Psoas muscle (tissue), 8 donors: ENCODE measurements around the gene FOXO1. TPM values are rescaled to one million over a fixed set of nuclear protein-coding genes. Genes with fewer than 3 reads are reported as not detected.
"Not testable (repeated sequence)": the region's sequence is repeated elsewhere in the genome, so short reads cannot be mapped to it uniquely, and the experiment has no call there.

ENCODE experiments used
- ATAC-seq, 4 donors: fragments of 200-7000 bp; cut with Tn5 transposase; one replicate each; pipeline ENCODE4 v1.9.1; 2020; ENCODE audit warnings: moderate library complexity in 3 of 4, mild to moderate bottlenecking in 2 of 4
- DNase-seq, 2 donors: peaks; one replicate each; pipeline ENCODE4 v3.0.0-alpha.2; 2020
- H3K27ac ChIP-seq: fragments of 200-600 bp; one replicate; pipeline ENCODE4 v1.8.0; 2022
- H3K27me3 ChIP-seq, 3 donors: fragments of 200-600 bp in 1 of 3; one replicate each; pipeline versions ENCODE4 v1.6.1 to v1.8.0; 2013 to 2022; ENCODE audit warnings: low read length in 2 of 3, mild to moderate bottlenecking in 2 of 3, moderate library complexity in 1 of 3; ENCODE audit not compliant: insufficient read depth in 3 of 3
- H3K36me3 ChIP-seq, 2 donors: fragments of 200-600 bp in 1 of 2; one replicate each; pipeline versions ENCODE4 v1.6.1 to v1.8.0; 2013 to 2022; ENCODE audit warnings: low read depth in 1 of 2, mild to moderate bottlenecking in 1 of 2, moderate library complexity in 1 of 2; ENCODE audit not compliant: insufficient read depth in 1 of 2
- H3K4me1 ChIP-seq: fragments of 200-600 bp; one replicate; pipeline ENCODE4 v1.8.0; 2022
- H3K4me3 ChIP-seq: fragments of 200-600 bp; one replicate; pipeline ENCODE4 v1.8.0; 2022; ENCODE audit warnings: mild to moderate bottlenecking
- H3K9me3 ChIP-seq: fragments of 200-600 bp; one replicate; pipeline ENCODE4 v1.8.0; 2022
- WGBS, 3 donors: extraction: QIAGEN DNeasy Blood & Tissue Kit; methylation state at CpG; one replicate each; pipeline versions ENCODE4 v1.1.6 to v1.1.7; 2013; 5-methylcytosine and 5-hydroxymethylcytosine counted together
- intact Hi-C, 2 donors: fragments of 100-400 bp; cut with DNase I; formaldehyde crosslinking; loops; one replicate each; pipeline versions ENCODE4 v1.11.0 to v1.14.2; 2022
- polyA plus RNA-seq, 3 donors: library from polyadenylated mRNA; stranded (reverse); fragments of 200-250 nt; gene quantifications; one replicate each; pipeline ENCODE4 v1.2.3, GENCODE V29; 2013
- total RNA-seq, 4 donors: library from RNA; stranded (reverse); fragmentation: NEBNext Ultra II Directional in 2 of 4; extraction: Animal tissue kit (Norgen Biotek cat#: 25700) in 2 of 4; gene quantifications; one replicate each; pipeline versions ENCODE4 v1.2.1 to v1.2.4, GENCODE V29; 2021 to 2023
- TF ChIP-seq, protein P1 (sequence below): fragments of 200-600 bp; IDR thresholded peaks from one replicate; pipeline ENCODE4 v1.8.0; 2022; ENCODE audit warnings: antibody characterized with exemption
- donor health status: healthy with polysubstance abuse.
- donor health status: DM: no; HTN: no; CAD: no; lungs with moderate emphysema.
- donor health status: Bipolar disorder and iron deficiency.
- donor health status: healthy.
- donor health status: DM: yes; HTN: yes; CAD: no.
- donor health status: DM: no; HTN: no; CAD: no.
- donor health status: DM: no; HTN: no; CAD: no.
- donor health status: DM: yes; HTN: yes; CAD: no.

Gene FOXO1
- total and polyA plus RNA-seq, 7 donors, result 23.8 to 160 (median 68.3) TPM

DNA sequence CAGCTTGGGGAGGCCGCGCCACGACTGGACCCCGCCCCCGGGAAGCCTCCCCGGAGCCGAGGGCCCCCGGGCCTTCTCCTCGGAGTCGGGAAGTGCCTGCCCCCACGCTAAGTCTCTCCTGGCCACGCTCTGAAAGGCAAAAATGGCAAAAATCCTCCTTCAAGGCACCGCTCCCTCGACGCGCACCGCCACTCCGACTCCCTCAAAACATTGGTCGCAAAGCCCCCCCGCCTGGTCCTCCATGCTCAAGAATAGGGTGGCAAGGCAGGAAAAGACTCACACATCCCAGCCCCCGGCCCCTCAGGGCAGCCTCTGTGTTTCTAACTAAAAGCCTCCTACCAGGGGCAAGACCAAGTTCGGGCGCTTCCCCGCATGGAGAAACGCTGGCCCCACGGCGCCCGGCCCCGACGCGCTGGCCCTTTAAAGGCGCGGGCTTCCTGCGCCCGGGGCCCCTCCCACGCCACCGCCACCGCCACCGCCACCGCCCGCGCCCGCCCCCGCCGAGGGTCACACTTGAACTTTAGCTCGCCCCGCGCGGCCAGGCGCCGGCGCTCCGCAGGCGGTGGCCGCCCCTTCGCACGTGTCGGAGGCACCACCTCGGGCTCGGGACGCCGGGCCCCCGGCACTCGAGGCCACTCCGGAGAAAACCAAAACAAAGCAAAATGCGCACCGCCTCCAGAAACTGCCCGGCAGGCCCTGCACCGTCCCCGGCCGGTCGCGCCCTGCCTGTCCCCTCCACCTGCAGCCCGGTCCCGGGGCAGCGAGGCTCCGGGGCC lies 1.9 kb downstream of the FOXO1 start:
- H3K9me3 ChIP-seq, result no peaks in the 10 kb centered on the region
- TF ChIP-seq, protein P1, sequence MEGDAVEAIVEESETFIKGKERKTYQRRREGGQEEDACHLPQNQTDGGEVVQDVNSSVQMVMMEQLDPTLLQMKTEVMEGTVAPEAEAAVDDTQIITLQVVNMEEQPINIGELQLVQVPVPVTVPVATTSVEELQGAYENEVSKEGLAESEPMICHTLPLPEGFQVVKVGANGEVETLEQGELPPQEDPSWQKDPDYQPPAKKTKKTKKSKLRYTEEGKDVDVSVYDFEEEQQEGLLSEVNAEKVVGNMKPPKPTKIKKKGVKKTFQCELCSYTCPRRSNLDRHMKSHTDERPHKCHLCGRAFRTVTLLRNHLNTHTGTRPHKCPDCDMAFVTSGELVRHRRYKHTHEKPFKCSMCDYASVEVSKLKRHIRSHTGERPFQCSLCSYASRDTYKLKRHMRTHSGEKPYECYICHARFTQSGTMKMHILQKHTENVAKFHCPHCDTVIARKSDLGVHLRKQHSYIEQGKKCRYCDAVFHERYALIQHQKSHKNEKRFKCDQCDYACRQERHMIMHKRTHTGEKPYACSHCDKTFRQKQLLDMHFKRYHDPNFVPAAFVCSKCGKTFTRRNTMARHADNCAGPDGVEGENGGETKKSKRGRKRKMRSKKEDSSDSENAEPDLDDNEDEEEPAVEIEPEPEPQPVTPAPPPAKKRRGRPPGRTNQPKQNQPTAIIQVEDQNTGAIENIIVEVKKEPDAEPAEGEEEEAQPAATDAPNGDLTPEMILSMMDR, result no peak
- H3K4me1 ChIP-seq, result peaks cover 45% of the 10 kb centered on the region
- ATAC-seq (peak; percentile 67 to 73 (median 70)), DNase-seq (peak; percentile 88 to 92)
- 0 to 1% (median 0%) methylated on average over 40 to 77 of the region's 77 CpGs for WGBS, 3 donors
- H3K4me3 ChIP-seq, result peak overlapping the region; percentile 95
- no peaks in the 10 kb centered on the region for H3K36me3 ChIP-seq
- no peaks in the 10 kb centered on the region for H3K27me3 ChIP-seq
- intact Hi-C loops, result loop anchor here (1.0 to 10.0 kb wide), 10 partner anchors 42 to 472 kb away; no protein-coding TSS in a partner anchor
- H3K27ac ChIP-seq, result peak overlapping the region; percentile 99

DNA sequence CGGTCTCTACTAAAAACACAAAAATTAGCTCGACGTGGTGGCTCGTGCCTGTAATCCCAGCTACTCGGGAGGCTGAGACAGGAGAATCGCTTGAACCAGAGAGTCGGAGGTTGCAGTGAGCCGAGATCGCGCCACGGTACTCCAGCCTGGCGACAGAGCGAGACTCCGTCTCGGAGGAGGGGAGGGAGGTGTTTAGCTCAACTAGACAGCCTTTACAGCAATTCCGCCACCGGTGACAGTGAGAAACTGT lies 2.4 kb downstream of the FOXO1 start:
- not testable (repeated sequence) for H3K9me3 ChIP-seq, DNase-seq, H3K36me3 ChIP-seq, H3K27me3 ChIP-seq
- 2 to 3% (median 3%) methylated on average over 17 of the region's 17 CpGs for WGBS, 3 donors
- Histone ChIP-seq H3K4me3 (peak overlapping the region; percentile 95), H3K27ac (peak overlapping the region; percentile 99), H3K4me1 (peaks cover 45% of the 10 kb centered on the region)
- ATAC-seq, result peak in 3 of 4 donors; percentile 28 to 54 (median 36)
- intact Hi-C loops, result loop anchor here (1.0 to 10.0 kb wide), 7 partner anchors 42 to 429 kb away; no protein-coding TSS in a partner anchor

DNA sequence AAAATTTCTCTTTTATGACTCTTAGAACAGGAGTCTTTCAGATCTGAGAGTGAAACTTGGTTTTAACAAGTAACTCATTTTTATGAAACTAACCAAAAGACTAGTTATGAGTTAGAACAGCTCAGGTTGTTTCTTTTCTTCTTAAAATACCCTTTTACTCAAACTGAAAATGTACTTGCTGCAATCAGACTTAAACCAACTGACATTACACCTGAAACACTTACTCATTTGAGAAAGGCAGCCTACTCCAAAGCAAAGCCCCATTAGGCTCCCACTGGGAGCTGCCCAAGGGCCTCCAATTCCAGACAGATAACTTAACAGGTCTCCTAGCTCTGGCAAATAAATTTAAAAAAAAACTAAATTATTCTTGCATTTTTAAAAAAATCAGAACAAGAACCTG lies 3.6 kb downstream of the FOXO1 start:
- DNase-seq (no peak), ATAC-seq (no peak)
- peaks cover 44% of the 10 kb centered on the region for H3K4me1 ChIP-seq
- H3K27me3 ChIP-seq, result no peaks in the 10 kb centered on the region
- TF ChIP-seq, protein P1, result no peak
- H3K4me3 ChIP-seq, result peak overlapping the region; percentile 95
- no peaks in the 10 kb centered on the region for H3K36me3 ChIP-seq
- no peaks in the 10 kb centered on the region for H3K9me3 ChIP-seq
- intact Hi-C loops, result loop anchor here (5.0 to 10.0 kb wide), 5 partner anchors 41 to 428 kb away; no protein-coding TSS in a partner anchor
- H3K27ac ChIP-seq, result peak overlapping the region; percentile 99

DNA sequence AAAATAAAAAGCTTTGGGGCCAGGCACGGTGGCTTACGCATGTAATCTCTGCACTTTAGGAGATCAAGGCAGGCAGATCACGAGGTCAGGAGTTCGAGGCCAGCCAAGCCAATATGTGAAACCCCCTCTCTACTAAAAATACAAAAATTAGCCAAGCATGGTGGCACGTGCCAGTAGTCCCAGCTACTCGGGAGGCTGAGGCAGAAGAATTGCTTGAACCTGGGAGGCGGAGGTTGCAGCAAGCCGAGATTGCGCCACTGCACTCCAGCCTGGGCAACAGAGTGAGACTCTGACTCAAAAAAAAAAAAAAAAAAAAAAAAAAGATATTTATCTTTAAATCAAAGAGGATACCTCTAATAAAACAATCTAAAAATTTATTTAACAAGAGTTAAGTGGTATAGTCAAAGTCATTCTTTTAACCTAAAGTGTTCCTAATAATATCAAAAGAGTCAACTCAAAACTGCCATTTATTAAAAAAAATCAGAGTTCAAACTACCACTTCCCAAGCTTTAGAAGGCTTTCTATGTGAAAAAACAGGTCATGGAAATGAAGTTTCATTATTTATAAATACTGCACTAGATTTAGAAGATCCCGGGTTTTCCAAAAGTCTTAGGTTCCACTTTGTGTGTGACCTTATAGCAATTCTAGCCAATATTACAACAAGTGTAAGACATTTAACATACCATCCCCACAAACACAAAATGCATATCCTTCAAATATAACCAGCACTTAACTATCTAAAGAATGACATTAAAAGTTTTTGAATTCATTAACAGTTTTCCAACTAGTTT lies 4.4 kb downstream of the FOXO1 start:
- intact Hi-C loops, result loop anchor here (5.0 to 10.0 kb wide), 5 partner anchors 40 to 427 kb away; no protein-coding TSS in a partner anchor
- Histone ChIP-seq H3K27me3 (no peaks in the 10 kb centered on the region), H3K27ac (peak overlapping the region; percentile 99), H3K4me1 (peaks cover 47% of the 10 kb centered on the region), H3K9me3 (no peaks in the 10 kb centered on the region), H3K36me3 (no peaks in the 10 kb centered on the region), H3K4me3 (peak overlapping the region; percentile 95)
- DNase-seq, result no peak
- TF ChIP-seq, protein P1, result no peak
- WGBS, 3 donors, result 61 to 74% (median 65%) methylated on average over 10 of the region's 10 CpGs
- ATAC-seq, result no peak

DNA sequence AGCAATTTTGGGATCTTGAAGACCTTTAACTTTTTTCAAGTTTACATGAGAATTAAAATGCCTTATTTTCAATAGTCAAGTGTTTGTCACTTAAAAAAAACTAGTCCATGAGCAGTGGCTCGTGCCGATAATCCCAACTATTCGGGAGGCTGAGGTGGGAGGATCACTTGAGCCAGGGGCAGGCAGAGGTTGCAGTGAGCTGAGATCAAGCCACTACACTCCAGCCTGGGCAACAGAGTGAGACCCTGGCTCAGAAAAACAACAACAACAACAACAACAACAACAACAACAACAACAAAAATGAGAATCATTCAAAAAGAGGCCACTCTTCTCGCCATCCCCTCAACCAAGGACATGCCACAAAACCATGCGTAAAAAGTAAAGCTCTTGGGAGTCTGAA lies 5.7 kb downstream of the FOXO1 start:
- intact Hi-C loops, result loop anchor here (5.0 to 10.0 kb wide), 5 partner anchors 38 to 426 kb away; no protein-coding TSS in a partner anchor
- H3K27me3 ChIP-seq, result no peaks in the 10 kb centered on the region
- DNase-seq, result no peak
- H3K4me1 ChIP-seq, result peaks cover 59% of the 10 kb centered on the region
- H3K27ac ChIP-seq, result peak overlapping the region; percentile 50
- no peaks in the 10 kb centered on the region for H3K36me3 ChIP-seq
- no peaks in the 10 kb centered on the region for H3K9me3 ChIP-seq
- H3K4me3 ChIP-seq, result peak overlapping the region; percentile 7
- TF ChIP-seq, protein P1, result no peak
- no peak for ATAC-seq
- 62 to 70% (median 65%) methylated on average over 5 of the region's 5 CpGs for WGBS, 3 donors
